K562 (cell line): ENCODE measurements around the gene ZBTB32. TPM values are rescaled to one million over a fixed set of nuclear protein-coding genes. Genes with fewer than 3 reads are reported as not detected.
A peak's percentile ranks its signal among the peaks of the same experiment; 100 is the strongest.

Experiments used
- CCAR2 ChIP-seq: fragments of 200-400 bp; formaldehyde crosslinking; IDR thresholded peaks from 2 replicates; pipeline ENCODE4 v1.6.1; 2017; ENCODE audit warnings: mild to moderate bottlenecking, low read depth, low read length
- CREB3L1 ChIP-seq: fragments of 450-650 bp; IDR thresholded peaks from 2 replicates; pipeline ENCODE4 v1.6.1; 2014; ENCODE audit warnings: low read depth, mild to moderate bottlenecking, moderate library complexity, borderline replicate concordance
- CXXC5 ChIP-seq: fragments of 250-450 bp; sonication (Bioruptor Pico); IDR thresholded peaks from 2 replicates; pipeline ENCODE4 v1.8.0; 2022; ENCODE audit warnings: inconsistent platforms, mild to moderate bottlenecking, moderate library complexity
- DACH1 ChIP-seq: fragments of 450-650 bp; IDR thresholded peaks from 2 replicates; pipeline ENCODE4 v1.6.1; 2018; ENCODE audit not compliant: partially characterized antibody
- ETV1 ChIP-seq: fragments of 450-650 bp; conservative IDR thresholded peaks from 2 replicates; pipeline ENCODE4 v1.6.1; 2016; ENCODE audit warnings: missing genetic modification characterization, control low read depth, low read depth, missing compliant biosample characterization
- FOSL1 ChIP-seq: fragments of 200-800 bp; sonication (Bioruptor generic); conservative IDR thresholded peaks from 2 replicates; pipeline ENCODE4 v1.6.1; 2016; ENCODE audit warnings: missing genetic modification characterization, missing compliant biosample characterization
- FOXA3 ChIP-seq, 2 experiments: fragments of 450-650 bp in 1 of 2; sonication (generic) in 1 of 2; formaldehyde crosslinking; IDR thresholded peaks in 1 of 2; conservative IDR thresholded peaks in 1 of 2; 2 replicates each; pipeline versions ENCODE4 v1.4.0 to v1.8.0; 2020 to 2022; ENCODE audit warnings: mild to moderate bottlenecking in 2 of 2, missing genetic modification reagents in 1 of 2
- HIVEP1 ChIP-seq: fragments of 250-450 bp; sonication (Bioruptor Pico); IDR thresholded peaks from 2 replicates; pipeline ENCODE4 v1.4.0; 2020; ENCODE audit warnings: mild to moderate bottlenecking
- KDM1A ChIP-seq, 2 experiments: fragments of 450-650 bp; IDR thresholded peaks; 2 replicates each; pipeline ENCODE4 v1.6.1; 2016; ENCODE audit warnings: mild to moderate bottlenecking in 2 of 2
- MAFK ChIP-seq: IDR thresholded peaks from 2 replicates; pipeline ENCODE4 v1.6.1; 2011; ENCODE audit warnings: low read length, improper control_type of control experiment
- MIER1 ChIP-seq: fragments of 450-650 bp; IDR thresholded peaks from 2 replicates; pipeline ENCODE4 v1.6.1; 2016; ENCODE audit warnings: antibody characterized with exemption, mild to moderate bottlenecking, low read depth
- MTA1 ChIP-seq: fragments of 450-650 bp; IDR thresholded peaks from 2 replicates; pipeline ENCODE4 v1.6.1; 2017; ENCODE audit warnings: borderline replicate concordance
- NCOA6 ChIP-seq: fragments of 450-650 bp; IDR thresholded peaks from 2 replicates; pipeline ENCODE4 v1.6.1; 2017; ENCODE audit warnings: mild to moderate bottlenecking
- RBFOX2 ChIP-seq: fragments of 200-400 bp; formaldehyde crosslinking; IDR thresholded peaks from 2 replicates; pipeline ENCODE4 v1.6.1; 2017; ENCODE audit warnings: low read depth, mild to moderate bottlenecking, low read length, moderate library complexity
- RBM22 ChIP-seq: fragments of 200-400 bp; formaldehyde crosslinking; IDR thresholded peaks from 2 replicates; pipeline ENCODE4 v1.6.1; 2018; ENCODE audit warnings: low read length, low read depth; ENCODE audit not compliant: poor library complexity, severe bottlenecking
- RFX5 ChIP-seq: IDR thresholded peaks from 2 replicates; pipeline ENCODE4 v1.6.1; 2011; ENCODE audit warnings: low read depth, mild to moderate bottlenecking, improper control_type of control experiment, low read length
- THRB ChIP-seq: fragments of 450-650 bp; formaldehyde crosslinking; conservative IDR thresholded peaks from 2 replicates; pipeline ENCODE4 v1.4.0; 2022; ENCODE audit warnings: mild to moderate bottlenecking, missing genetic modification characterization
- ZNF3 ChIP-seq: fragments of 250-450 bp; sonication (Bioruptor Pico); IDR thresholded peaks from 2 replicates; pipeline ENCODE4 v1.5.0; 2021; ENCODE audit warnings: mild to moderate bottlenecking, moderate library complexity
- ZNF445 ChIP-seq: fragments of 250-450 bp; sonication (Bioruptor Pico); IDR thresholded peaks from 2 replicates; pipeline ENCODE4 v1.4.0; 2020; ENCODE audit warnings: low read depth, mild to moderate bottlenecking, moderate library complexity
- ZNF639 ChIP-seq, 2 experiments: fragments of 200-800 bp in 1 of 2; sonication (Bioruptor generic) in 1 of 2; sonication (generic) in 1 of 2; formaldehyde crosslinking in 1 of 2; IDR thresholded peaks in 1 of 2; conservative IDR thresholded peaks in 1 of 2; 2 replicates each; pipeline versions ENCODE4 v1.5.0 to v1.6.1; 2016 to 2020; ENCODE audit warnings: missing compliant biosample characterization in 1 of 2, missing genetic modification characterization in 1 of 2, missing genetic modification reagents in 1 of 2
- ZNF696 ChIP-seq: fragments of 250-450 bp; sonication (Bioruptor Pico); conservative IDR thresholded peaks from 2 replicates; pipeline ENCODE4 v1.4.0; 2020; ENCODE audit warnings: mild to moderate bottlenecking, moderate library complexity
- polyA plus RNA-seq, 8 experiments: library from polyadenylated mRNA; depleted of rRNA in 4 of 8; stranded (reverse) in 5 of 8; unstranded in 3 of 8; fragments of >200 nt; fragmentation: Nextera tagmentation in 2 of 8; fragmentation: Illumina TruSeq in 1 of 8; extraction: Ambion mirVana in 2 of 8; extraction: Trizol in 1 of 8; gene quantifications; 2 replicates each; pipeline versions ENCODE4 v1.2.1 to v1.2.3, GENCODE V29; 2011 to 2014; ENCODE audit warnings: inconsistent platforms in 1 of 8, missing spikeins in 1 of 8
- total RNA-seq, 7 experiments: library from RNA; depleted of rRNA in 6 of 7; stranded (reverse); fragments of >200 nt in 6 of 7; fragmentation: Illumina TruSeq in 2 of 7; extraction: Trizol in 2 of 7; gene quantifications; 2 replicates each; pipeline versions ENCODE4 v1.2.1 to v1.2.3, GENCODE V29; 2011 to 2021; ENCODE audit warnings: low replicate concordance in 1 of 7

Gene ZBTB32
- total and polyA plus RNA-seq, 9 of the 15 experiments (the other 6 are each of a cell fraction or from before 2014, with no cell fraction given), result 0.20 TPM; not detected in 8

DNA sequence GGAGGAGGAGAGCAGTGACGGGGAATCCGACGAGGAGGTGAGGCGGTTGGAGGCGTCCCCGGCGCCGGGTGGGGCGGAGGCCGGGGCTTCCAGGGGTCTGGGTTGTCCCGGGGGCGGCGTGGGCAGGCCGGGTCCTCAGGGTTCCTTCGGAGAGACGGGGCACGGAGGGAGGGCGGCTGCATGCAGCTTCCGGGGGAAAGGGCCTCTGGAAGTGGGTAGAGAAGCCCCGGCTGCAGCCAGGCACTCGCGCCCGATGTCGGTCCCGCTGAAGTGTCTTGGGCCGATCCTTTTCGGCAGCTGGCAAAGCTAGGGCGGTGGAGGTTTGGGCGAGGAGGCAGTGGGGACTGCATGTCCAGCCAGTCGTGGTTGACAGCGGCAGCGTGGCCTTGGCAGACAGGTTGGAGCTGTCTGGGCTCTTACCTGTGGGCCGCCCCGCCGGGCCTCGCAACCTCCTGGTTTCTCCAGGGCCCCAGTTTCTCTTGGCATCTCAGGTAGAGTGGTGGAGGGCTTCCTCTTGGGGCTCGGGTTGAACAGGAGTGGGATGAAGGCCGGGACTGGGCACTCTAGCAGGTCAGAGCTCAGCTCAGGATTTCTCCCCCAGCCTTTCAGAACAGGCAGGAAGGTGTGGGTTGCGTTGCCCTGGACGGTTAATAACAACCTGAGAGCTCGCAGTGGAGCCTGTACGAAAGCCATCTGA lies 14.1 kb downstream of the ZBTB32 start (continued):
- TF ChIP-seq CXXC5 (CRISPR knock-in tag) (no peak), ZNF696 (CRISPR knock-in tag) (no peak), FOSL1 (no peak), THRB (CRISPR knock-in tag) (no peak), DACH1 (no peak), MTA1 (no peak), FOXA3 (CRISPR knock-in tag; conservative IDR thresholded peaks at IDR 0.05 in 1 of 2, IDR thresholded peaks at IDR 0.05 in 1 of 2) (no peak), ETV1 (tag) (no peak), MIER1 (no peak), CCAR2 (no peak), MAFK (no peak), ZNF639 (CRISPR knock-in tag; conservative IDR thresholded peaks at IDR 0.05 in 1 of 2, IDR thresholded peaks at IDR 0.05 in 1 of 2) (no peak), KDM1A (IDR thresholded peaks at IDR 0.05) (no peak), ZNF445 (no peak), HIVEP1 (no peak), NCOA6 (no peak), ZNF3 (no peak), RBM22 (no peak), RFX5 (no peak), CREB3L1 (no peak), RBFOX2 (peak; percentile 58)
